Tibial artery (tissue), 4 donors: Measurements from ENCODE around the gene SH2D1B.

Source experiments
- DNase-seq, 2 donors: peaks; one replicate each; pipeline ENCODE4 v3.0.0-alpha.2; 2019
- H3K27ac ChIP-seq, 2 donors: fragments of 200-600 bp; sonication (generic) in 1 of 2; 1 replicate in 1 of 2; 2 replicates in 1 of 2; pipeline ENCODE4 v1.5.1; 2018 to 2019; ENCODE audit warnings: mild to moderate bottlenecking in 1 of 2
- H3K27me3 ChIP-seq, 2 donors: fragments of 200-600 bp; sonication (generic) in 1 of 2; one replicate each; pipeline versions ENCODE4 v1.5.1 to v1.6.0; 2016 to 2019
- H3K36me3 ChIP-seq, 3 donors: fragments of 200-600 bp; sonication (generic) in 2 of 3; one replicate each; pipeline ENCODE4 v1.5.1; 2016 to 2019; ENCODE audit warnings: mild to moderate bottlenecking in 2 of 3
- H3K4me1 ChIP-seq, 4 donors: fragments of 200-600 bp; sonication (generic) in 2 of 4; 1 replicate in 3 of 4; 2 replicates in 1 of 4; pipeline ENCODE4 v1.5.1; 2016 to 2019
- H3K4me3 ChIP-seq, 2 donors: fragments of 200-600 bp; sonication (generic) in 1 of 2; 1 replicate in 1 of 2; 2 replicates in 1 of 2; pipeline ENCODE4 v1.5.1; 2018 to 2019; ENCODE audit warnings: mild to moderate bottlenecking in 2 of 2
- H3K9me3 ChIP-seq, 3 donors: fragments of 200-600 bp; sonication (generic) in 1 of 3; one replicate each; pipeline ENCODE4 v1.5.1; 2016 to 2019
- CTCF ChIP-seq, 2 experiments: fragments of 200-600 bp in 1 of 2; fragments of 450-650 bp in 1 of 2; IDR thresholded peaks; one replicate each; pipeline ENCODE4 v1.5.1; 2017 to 2019; ENCODE audit warnings: antibody characterized with exemption in 2 of 2, mild to moderate bottlenecking in 1 of 2, moderate library complexity in 1 of 2
- intact Hi-C: fragments of 100-400 bp; cut with DNase I; formaldehyde crosslinking; loops from one replicate; pipeline ENCODE4 v1.15.0; 2023; ENCODE audit warnings: low total_unique reads

SH2D1B gene

DNA sequence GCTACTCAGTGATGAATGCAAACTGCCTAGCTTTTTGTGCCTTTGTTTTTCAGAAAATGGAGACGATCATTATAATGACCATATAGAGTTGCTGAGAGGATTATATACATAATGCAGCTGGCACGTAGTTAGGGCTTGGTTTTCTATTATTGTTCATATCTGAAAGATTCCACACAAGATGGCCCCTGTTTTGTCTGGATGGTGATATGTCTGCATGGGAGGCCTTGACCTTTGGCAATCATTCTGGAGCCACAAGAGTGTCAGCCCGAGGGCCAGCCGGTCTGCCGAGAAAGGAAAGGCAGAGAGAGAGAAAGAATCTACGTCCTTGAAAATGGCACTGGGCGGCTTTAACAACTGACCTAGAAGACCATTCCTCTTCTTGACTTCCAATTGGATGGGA lies 5.7 kb upstream of the SH2D1B start:
- Histone ChIP-seq H3K36me3 (no peaks in the 10 kb centered on the region), H3K27ac (no peak overlapping the region), H3K27me3 (peaks cover 0 to 3% of the 10 kb centered on the region in 2 donors), H3K4me1 (no peaks in the 10 kb centered on the region), H3K9me3 (no peaks in the 10 kb centered on the region), H3K4me3 (no peak overlapping the region)
- intact Hi-C loops, result no loop called here
- no peak for DNase-seq
- no peak for TF ChIP-seq CTCF (IDR thresholded peaks at IDR 0.05)

- Histone ChIP-seq H3K4me1 (no peaks in the 10 kb centered on the region), H3K27ac (no peak overlapping the region), H3K27me3 (peaks cover 0 to 4% of the 10 kb centered on the region in 2 donors), H3K9me3 (no peaks in the 10 kb centered on the region), H3K4me3 (no peak overlapping the region), H3K36me3 (no peaks in the 10 kb centered on the region)
- intact Hi-C loops, result no loop called here
- DNase-seq, result no peak
- TF ChIP-seq CTCF (IDR thresholded peaks at IDR 0.05), result no peak
Observed at GRCh38 chr1:162416909-162417308, 5.0 kb upstream of the SH2D1B start.

DNA sequence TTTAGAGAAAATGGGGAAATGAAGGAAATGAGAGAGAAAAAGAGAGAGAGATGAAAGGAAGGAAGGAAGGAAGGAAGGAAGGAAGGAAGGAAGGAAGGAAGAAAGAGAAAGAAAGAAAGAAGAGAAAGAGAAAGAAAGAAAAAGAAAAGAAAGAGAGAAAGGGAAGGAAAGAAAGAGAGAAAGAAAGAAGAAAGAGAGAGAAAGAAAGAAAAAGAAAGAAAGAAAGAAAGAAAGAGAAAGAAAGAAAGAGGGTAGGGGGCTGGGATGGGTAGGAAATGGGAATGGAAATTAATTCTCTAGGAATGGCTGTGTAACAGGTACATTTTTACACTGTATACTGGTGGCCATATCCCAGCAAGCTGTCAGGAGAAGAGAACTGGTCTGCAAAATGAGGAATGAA lies 4.3 kb upstream of the SH2D1B start:
- TF ChIP-seq CTCF (IDR thresholded peaks at IDR 0.05), result no peak
- Histone ChIP-seq H3K27ac (no peak overlapping the region), H3K27me3 (peaks cover 0 to 9% of the 10 kb centered on the region in 2 donors), H3K4me1 (no peaks in the 10 kb centered on the region), H3K9me3 (no peaks in the 10 kb centered on the region), H3K36me3 (no peaks in the 10 kb centered on the region), H3K4me3 (no peak overlapping the region)
- intact Hi-C loops, result no loop called here
- no peak for DNase-seq

DNA sequence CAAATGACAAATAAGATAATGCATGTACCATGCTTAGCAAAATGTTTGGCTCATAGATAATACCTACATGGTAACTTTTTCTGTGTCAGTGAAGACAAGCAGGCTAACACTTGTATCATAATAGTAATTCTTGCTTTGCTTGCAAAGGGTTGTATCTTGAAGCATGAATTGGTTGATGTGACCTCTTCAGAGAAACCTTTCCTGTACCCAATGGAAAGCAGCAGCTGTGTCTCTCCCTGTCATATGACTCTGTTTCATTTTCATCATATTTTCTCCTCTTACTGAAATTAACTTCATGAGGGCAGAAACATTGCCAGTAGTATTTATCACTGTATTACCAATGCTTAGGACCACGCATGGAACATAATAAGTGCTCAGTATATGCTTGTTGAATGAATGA lies 4.4 kb downstream of the SH2D1B start:
- peaks cover 0 to 9% of the 10 kb centered on the region in 2 donors for H3K27me3 ChIP-seq
- no peaks in the 10 kb centered on the region for H3K9me3 ChIP-seq
- intact Hi-C loops, result no loop called here
- no peak for TF ChIP-seq CTCF (IDR thresholded peaks at IDR 0.05)
- H3K36me3 ChIP-seq, result no peaks in the 10 kb centered on the region
- no peak for DNase-seq
- no peaks in the 10 kb centered on the region for H3K4me1 ChIP-seq
- H3K4me3 ChIP-seq, result no peak overlapping the region
- H3K27ac ChIP-seq, result no peak overlapping the region

GRCh38 chr1:162406811-162407210 lies 5.1 kb downstream of the SH2D1B start:
- H3K27ac ChIP-seq, result no peak overlapping the region
- no peaks in the 10 kb centered on the region for H3K9me3 ChIP-seq
- DNase-seq, result no peak
- no peak overlapping the region for H3K4me3 ChIP-seq
- peaks cover 0 to 4% of the 10 kb centered on the region in 2 donors for H3K27me3 ChIP-seq
- H3K4me1 ChIP-seq, result no peaks in the 10 kb centered on the region
- no peak for TF ChIP-seq CTCF (IDR thresholded peaks at IDR 0.05)
- no peaks in the 10 kb centered on the region for H3K36me3 ChIP-seq
- intact Hi-C loops, result no loop called here

- H3K9me3 ChIP-seq, result no peaks in the 10 kb centered on the region
- no peak overlapping the region for H3K4me3 ChIP-seq
- no peak for TF ChIP-seq CTCF (IDR thresholded peaks at IDR 0.05)
- no peak for DNase-seq
- no peak overlapping the region for H3K27ac ChIP-seq
- intact Hi-C loops, result no loop called here
- H3K27me3 ChIP-seq, result no peaks in the 10 kb centered on the region
- no peaks in the 10 kb centered on the region for H3K36me3 ChIP-seq
- no peaks in the 10 kb centered on the region for H3K4me1 ChIP-seq
Observed at GRCh38 chr1:162405800-162406199, 6.1 kb downstream of the SH2D1B start.
